Effector memory CD4-positive, alpha-beta T cell (primary cell): ENCODE measurements around the gene AP3B1.

Experiments used
- DNase-seq, 3 donors: peaks; one replicate each; pipeline ENCODE4 v3.0.0-alpha.2; 2020
- H3K27ac ChIP-seq: 2 replicates; pipeline ENCODE4 v1.7.0; 2013; ENCODE audit warnings: mild to moderate bottlenecking, low read length, moderate library complexity; ENCODE audit not compliant: insufficient read depth, poor library complexity, severe bottlenecking
- H3K27me3 ChIP-seq: replicated peaks from 2 replicates; pipeline ENCODE4 v1.7.0; 2013; ENCODE audit warnings: mild to moderate bottlenecking, low read length; ENCODE audit not compliant: insufficient read depth, control insufficient read depth, poor library complexity, severe bottlenecking
- H3K36me3 ChIP-seq: 2 replicates; pipeline ENCODE4 v1.7.0; 2013; ENCODE audit warnings: mild to moderate bottlenecking, low read length, moderate library complexity; ENCODE audit not compliant: control insufficient read depth, insufficient read depth
- H3K4me1 ChIP-seq: 2 replicates; pipeline ENCODE4 v1.7.0; 2013; ENCODE audit warnings: low read length, mild to moderate bottlenecking; ENCODE audit not compliant: control insufficient read depth, insufficient read depth, poor library complexity, severe bottlenecking
- H3K4me3 ChIP-seq: 2 replicates; pipeline ENCODE4 v1.7.0; 2013; ENCODE audit warnings: low read length, low read depth, mild to moderate bottlenecking; ENCODE audit not compliant: insufficient read depth, poor library complexity, severe bottlenecking
- H3K9me3 ChIP-seq: 2 replicates; pipeline ENCODE4 v1.7.0; 2013; ENCODE audit warnings: mild to moderate bottlenecking, low read length, moderate library complexity; ENCODE audit not compliant: control insufficient read depth

Gene AP3B1

DNA sequence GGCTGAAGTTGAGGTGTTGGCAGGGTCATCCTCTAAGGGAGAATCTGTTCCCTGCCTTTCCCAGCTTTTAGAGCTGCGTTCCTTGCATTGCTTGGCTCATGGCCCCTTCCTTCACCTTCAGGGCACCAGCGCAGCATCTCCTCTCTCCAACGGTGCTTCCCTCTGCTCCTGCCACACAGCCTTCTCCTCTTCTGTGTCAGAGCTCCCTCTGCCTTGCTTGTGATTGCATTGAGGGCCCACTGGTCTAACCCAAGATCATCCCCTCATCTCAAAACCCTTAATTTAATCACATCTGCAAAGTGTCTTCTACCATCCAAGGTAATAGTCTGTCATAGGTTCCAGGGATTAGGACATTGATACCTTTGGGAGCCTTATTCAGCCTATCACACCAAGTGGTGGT, 312.7 kb downstream of the AP3B1 start:
- Histone ChIP-seq H3K27ac (no peak overlapping the region), H3K27me3 (no peaks in the 10 kb centered on the region), H3K36me3 (no peaks in the 10 kb centered on the region), H3K4me1 (no peaks in the 10 kb centered on the region), H3K4me3 (no peak overlapping the region), H3K9me3 (no peaks in the 10 kb centered on the region)
- DNase-seq: no peak

DNA sequence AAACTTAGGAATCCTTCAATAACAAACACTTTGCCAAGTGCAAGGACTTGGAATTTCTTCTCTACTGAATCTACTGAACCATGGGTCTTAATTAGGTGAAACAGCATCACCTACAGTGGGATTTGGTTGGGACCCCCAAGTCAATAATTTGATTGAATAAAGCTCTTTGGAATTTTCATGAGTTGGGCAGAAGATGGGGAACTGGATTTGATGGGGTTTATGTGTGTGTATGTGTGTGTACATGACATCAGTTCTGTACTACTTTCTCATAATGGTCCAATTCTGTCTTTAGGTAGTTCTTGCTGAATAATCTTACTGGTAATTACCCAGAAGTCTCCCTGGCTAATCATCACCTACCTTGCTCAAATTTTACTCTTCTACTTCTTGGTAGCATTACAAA, 319.9 kb downstream of the AP3B1 start:
- no peaks in the 10 kb centered on the region for H3K36me3 ChIP-seq
- no peak for DNase-seq
- H3K4me3 ChIP-seq: no peak overlapping the region
- no peaks in the 10 kb centered on the region for H3K9me3 ChIP-seq
- no peak overlapping the region for H3K27ac ChIP-seq
- H3K27me3 ChIP-seq: peaks cover 10% of the 10 kb centered on the region
- H3K4me1 ChIP-seq: peaks cover 7% of the 10 kb centered on the region

DNA sequence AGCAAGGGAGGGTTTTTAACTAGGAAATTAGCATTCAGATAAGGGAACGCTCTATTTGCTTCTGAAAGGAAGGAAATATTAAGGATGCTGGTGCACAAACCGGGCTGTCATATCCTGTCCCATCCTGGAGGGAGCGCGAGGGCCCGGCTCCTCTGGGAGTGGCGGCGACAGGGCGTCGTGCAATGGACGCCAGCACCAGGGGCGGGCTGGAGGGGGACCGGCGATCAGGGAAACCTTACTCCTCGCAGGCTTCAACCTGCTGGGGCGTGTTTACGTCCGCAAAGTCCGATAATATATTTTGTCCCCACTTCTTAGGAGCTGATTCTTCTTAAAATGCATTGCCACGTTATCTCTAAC, 321.3 kb downstream of the AP3B1 start:
- DNase-seq: no peak
- H3K36me3 ChIP-seq: no peaks in the 10 kb centered on the region
- peaks cover 7% of the 10 kb centered on the region for H3K4me1 ChIP-seq
- H3K27me3 ChIP-seq: peaks cover 10% of the 10 kb centered on the region
- no peak overlapping the region for H3K4me3 ChIP-seq
- H3K9me3 ChIP-seq: no peaks in the 10 kb centered on the region
- H3K27ac ChIP-seq: no peak overlapping the region

DNA sequence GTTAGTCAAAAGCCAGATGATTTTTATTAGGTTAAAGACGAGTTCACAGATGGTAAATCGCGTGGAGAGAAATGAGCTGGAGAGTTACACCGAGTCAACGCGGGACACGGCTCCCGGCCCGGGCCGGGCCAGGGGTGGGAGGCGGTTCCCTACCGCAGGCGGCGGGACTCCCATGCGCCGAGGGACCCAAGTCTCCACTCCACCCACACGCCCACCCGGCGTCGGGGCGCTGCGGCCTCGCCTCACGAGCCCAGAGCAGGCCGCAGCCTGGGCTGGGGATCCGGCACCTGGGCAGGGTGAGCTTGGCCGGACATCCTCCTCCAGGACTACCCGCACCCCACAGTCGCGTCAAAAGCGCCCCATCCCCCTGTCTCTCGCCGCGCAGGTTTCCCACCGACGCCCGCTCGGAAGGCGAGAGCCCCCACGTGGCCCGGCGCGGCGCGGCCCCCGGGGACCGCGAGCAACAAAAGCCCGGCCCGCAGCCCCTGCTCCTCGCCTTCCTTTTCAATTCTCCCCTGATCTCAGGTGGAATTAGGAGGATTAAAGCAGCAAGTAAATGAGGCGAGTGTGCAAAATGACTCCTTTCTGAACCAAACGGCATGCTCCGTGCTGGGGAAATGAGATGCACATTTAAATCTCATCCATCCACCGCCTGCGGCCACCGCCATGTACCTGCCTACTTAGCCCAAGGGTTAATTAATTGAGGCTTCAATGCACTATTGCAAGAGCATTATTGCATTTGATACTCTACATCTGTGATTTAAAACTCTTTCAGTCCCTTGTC, 321.8 kb downstream of the AP3B1 start:
- H3K27me3 ChIP-seq: peaks cover 10% of the 10 kb centered on the region
- no peak for DNase-seq
- H3K4me3 ChIP-seq: no peak overlapping the region

DNA sequence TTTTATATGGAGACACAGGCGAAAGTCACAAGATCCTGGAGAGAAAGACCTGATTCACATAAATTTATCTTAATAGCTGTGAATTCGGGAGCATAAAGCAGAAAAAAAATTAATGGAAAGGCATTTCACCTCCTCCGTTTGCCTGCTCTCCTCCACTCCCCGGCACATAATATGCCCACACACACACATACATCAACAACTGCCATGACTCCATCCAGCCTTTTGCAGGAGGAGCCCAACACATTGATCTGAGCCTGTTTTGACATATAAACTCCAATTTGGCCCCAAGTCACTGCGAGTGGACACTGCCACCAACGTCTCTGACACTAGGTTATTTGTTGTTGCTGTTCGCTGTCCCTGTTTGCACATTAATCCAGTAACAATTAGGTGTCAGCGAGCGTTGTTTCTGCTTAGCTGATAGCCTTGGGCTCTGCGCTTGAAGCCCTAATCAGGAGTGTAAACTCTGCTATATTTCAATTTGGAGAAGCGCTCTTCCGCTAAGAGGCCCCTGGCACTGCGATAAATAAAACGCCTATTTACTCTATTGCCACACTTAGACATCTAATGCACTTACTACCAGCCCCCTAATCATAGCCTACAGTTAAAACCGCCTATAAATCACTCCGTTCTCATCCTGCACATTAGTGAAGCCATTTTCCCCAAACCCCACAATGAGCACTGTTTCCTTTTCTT, 322.6 kb downstream of the AP3B1 start:
- Histone ChIP-seq H3K27ac (no peak overlapping the region), H3K4me3 (no peak overlapping the region), H3K36me3 (no peaks in the 10 kb centered on the region), H3K4me1 (peaks cover 7% of the 10 kb centered on the region), H3K27me3 (peaks cover 10% of the 10 kb centered on the region), H3K9me3 (no peaks in the 10 kb centered on the region)
- DNase-seq: no peak

More for the DNA sequence above, 321.8 kb downstream of the AP3B1 start:
- no peak overlapping the region for H3K27ac ChIP-seq
- peaks cover 7% of the 10 kb centered on the region for H3K4me1 ChIP-seq
- no peaks in the 10 kb centered on the region for H3K36me3 ChIP-seq
- H3K9me3 ChIP-seq: no peaks in the 10 kb centered on the region

DNA sequence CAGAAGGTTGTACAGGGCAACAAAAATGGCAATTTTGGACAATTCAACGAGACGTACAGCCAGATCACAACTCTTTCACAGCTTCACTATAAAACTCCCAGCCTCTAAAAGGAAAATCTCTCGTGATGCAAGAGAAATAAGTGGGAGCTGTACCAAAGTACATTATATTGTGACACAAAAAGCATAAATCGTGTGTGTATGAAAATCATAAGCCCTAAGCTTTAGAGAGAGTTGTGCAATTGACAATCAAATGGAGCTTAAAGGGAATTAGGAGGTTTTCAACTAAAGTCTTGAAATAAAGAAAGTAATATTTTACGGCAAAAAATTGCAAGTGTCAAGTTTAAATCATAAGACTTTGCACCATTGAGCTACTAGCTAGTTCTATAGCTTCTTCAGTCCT, 323.6 kb downstream of the AP3B1 start:
- Histone ChIP-seq H3K4me1 (peaks cover 7% of the 10 kb centered on the region), H3K9me3 (no peaks in the 10 kb centered on the region), H3K27me3 (peaks cover 10% of the 10 kb centered on the region), H3K4me3 (no peak overlapping the region), H3K36me3 (no peaks in the 10 kb centered on the region), H3K27ac (no peak overlapping the region)
- DNase-seq: no peak

DNA sequence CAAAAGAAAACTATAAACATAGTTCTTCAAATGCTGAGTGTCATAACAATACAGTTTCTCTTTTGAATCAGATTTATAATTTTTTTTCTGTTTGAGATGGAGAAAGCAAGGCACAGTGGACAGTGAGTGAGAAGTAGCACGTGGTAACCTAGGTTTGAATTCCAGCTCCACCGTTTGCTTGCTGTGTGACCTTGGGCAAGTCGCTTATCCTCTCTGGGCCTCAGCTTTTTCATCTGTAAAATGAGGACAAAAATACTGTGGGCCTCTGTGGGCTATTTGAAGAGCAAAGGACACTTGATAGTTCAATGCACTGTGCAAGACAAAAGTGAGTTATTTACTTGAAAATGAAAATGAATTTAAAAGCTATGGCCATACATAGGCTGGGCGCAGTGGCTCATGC, 330.7 kb downstream of the AP3B1 start:
- Histone ChIP-seq H3K36me3 (no peaks in the 10 kb centered on the region), H3K27me3 (no peaks in the 10 kb centered on the region), H3K4me1 (peaks cover 2% of the 10 kb centered on the region), H3K4me3 (no peak overlapping the region), H3K27ac (no peak overlapping the region), H3K9me3 (no peaks in the 10 kb centered on the region)
- DNase-seq: no peak

DNA sequence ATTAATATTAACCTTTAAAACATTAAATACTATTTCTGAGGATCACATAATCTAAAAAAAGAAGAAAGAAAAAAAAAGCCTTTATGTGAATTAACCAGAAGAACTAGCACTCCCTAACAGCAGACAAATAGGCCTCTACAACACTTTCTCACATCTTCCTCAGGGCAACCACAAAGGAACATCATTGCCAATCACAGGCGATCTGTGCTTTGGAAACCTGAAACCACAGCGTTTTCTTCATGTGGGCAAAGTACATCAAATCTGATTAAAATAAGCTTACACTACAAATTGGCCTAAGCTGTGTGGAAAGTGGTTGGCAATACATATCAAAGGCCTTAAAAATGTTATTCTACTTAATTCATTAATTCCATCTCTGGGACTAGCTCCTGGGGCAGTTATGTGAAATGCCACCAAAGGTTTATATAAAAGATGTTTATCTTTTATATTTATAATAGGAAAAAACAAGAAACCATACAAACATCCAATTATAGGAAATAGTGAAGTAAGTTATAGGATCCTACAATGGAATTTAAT, 333.6 kb downstream of the AP3B1 start:
- Histone ChIP-seq H3K4me1 (peaks cover 2% of the 10 kb centered on the region), H3K4me3 (no peak overlapping the region), H3K36me3 (no peaks in the 10 kb centered on the region), H3K27me3 (no peaks in the 10 kb centered on the region), H3K9me3 (no peaks in the 10 kb centered on the region), H3K27ac (no peak overlapping the region)
- DNase-seq: no peak

DNA sequence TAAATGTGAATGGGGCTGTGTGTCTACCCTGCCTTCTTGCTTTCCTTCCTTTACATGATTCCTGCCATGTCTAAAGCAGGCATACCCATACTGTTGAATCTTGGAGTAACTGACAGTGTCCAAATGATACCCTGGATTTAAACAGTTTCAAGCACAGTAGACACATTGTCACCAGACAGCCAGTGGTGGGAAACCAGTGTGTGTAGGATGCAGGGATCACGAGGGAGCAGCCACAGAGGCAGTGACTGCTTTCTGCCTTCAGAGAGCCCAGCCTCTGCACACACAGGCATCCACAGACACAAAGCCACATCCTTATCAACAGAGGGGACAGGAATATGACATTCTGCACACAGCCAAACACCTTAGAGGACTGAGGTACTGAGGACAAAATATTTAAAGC, 334.2 kb downstream of the AP3B1 start:
- Histone ChIP-seq H3K9me3 (no peaks in the 10 kb centered on the region), H3K27me3 (no peaks in the 10 kb centered on the region), H3K36me3 (no peaks in the 10 kb centered on the region), H3K4me1 (peaks cover 2% of the 10 kb centered on the region), H3K27ac (no peak overlapping the region), H3K4me3 (no peak overlapping the region)
- DNase-seq: no peak

DNA sequence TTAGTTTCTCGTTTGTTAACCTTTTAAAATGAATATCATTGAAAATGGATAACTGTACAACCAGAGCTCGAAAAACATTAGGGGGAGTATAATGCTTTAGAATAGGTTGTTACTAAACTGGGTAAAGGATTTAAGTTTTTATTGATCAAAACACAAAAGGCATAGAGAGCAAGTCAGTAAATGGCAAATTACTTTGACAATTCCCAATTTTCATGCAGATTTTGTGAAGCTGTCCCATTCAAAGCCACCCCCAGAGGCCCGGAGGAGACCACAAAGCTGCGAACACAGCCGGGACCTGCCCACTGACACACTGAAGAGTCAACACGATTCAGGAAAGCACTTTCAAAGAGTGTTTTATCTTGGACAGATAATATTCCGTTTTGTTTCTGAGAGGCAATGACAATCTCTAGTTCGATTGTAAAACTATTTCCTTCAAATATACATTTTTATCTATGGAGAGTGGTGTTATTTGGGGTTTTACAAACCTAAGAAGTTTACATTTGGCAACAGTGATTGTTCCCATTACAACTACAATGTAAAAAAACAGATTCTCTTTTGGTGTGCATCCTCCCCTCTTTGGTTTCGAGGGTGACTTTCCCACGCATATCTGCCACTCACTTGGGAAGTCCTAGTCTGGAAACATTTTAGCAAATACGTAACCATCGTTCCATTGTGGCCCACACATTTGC, 335.7 kb downstream of the AP3B1 start:
- Histone ChIP-seq H3K9me3 (no peaks in the 10 kb centered on the region), H3K27ac (no peak overlapping the region), H3K4me3 (no peak overlapping the region), H3K36me3 (no peaks in the 10 kb centered on the region), H3K27me3 (no peaks in the 10 kb centered on the region), H3K4me1 (peaks cover 2% of the 10 kb centered on the region)
- DNase-seq: no peak
